GM18907 (cell line): ENCODE results near the gene CA5B.
A peak's percentile ranks its signal among the peaks of the same experiment; 100 is the strongest.
"Not testable (repeated sequence)": the region's sequence is repeated elsewhere in the genome, so short reads cannot be mapped to it uniquely, and the experiment has no call there.

Experiments
- ATAC-seq: cut with Tn5 transposase; IDR thresholded peaks from one replicate; pipeline ENCODE4 v1.9.1; 2021; ENCODE audit warnings: mild to moderate bottlenecking, moderate library complexity; ENCODE audit not compliant: unreplicated experiment

The CA5B gene

GRCh38 chrX:15747626-15748173 lies 9.6 kb downstream of the CA5B start:
- ATAC-seq, result no peak

GRCh38 chrX:15748841-15749240 lies 10.8 kb downstream of the CA5B start:
- no peak for ATAC-seq

- peak; percentile 73 for ATAC-seq
Measured at GRCh38 chrX:15749642-15750610, 11.9 kb downstream of the CA5B start.

- no peak for ATAC-seq
Measured at GRCh38 chrX:15750611-15751154, 12.6 kb downstream of the CA5B start.

- ATAC-seq, result no peak
Measured at GRCh38 chrX:15751155-15751819, 13.2 kb downstream of the CA5B start.

GRCh38 chrX:15755091-15755490 lies 17.0 kb downstream of the CA5B start:
- no peak for ATAC-seq

- ATAC-seq, result no peak
Measured at GRCh38 chrX:15758140-15758539, 20.1 kb downstream of the CA5B start.

GRCh38 chrX:15759886-15760285 lies 21.8 kb downstream of the CA5B start:
- not testable (repeated sequence) for ATAC-seq

GRCh38 chrX:15761564-15762191 lies 23.6 kb downstream of the CA5B start:
- ATAC-seq, result no peak

- ATAC-seq, result no peak
Measured at GRCh38 chrX:15769300-15769954, 31.4 kb downstream of the CA5B start.

- peak; percentile 89 for ATAC-seq
Measured at GRCh38 chrX:15781961-15782699, 44.1 kb downstream of the CA5B start.

- ATAC-seq, result no peak
Measured at GRCh38 chrX:15785176-15785750, 47.2 kb downstream of the CA5B start.

GRCh38 chrX:15786915-15787314 lies 48.8 kb downstream of the CA5B start:
- no peak for ATAC-seq

GRCh38 chrX:15789979-15790768 lies 52.1 kb downstream of the CA5B start, which contains the start of gene ZRSR2:
Gene ZRSR2 (plus strand): TSS chrX:15790484. CDS start chrX:15790496, 12 bp downstream.
- ATAC-seq, result peak; percentile 92

- peak; percentile 30 for ATAC-seq
Measured at GRCh38 chrX:15790769-15791290, 52.8 kb downstream of the CA5B start.

GRCh38 chrX:15797707-15798106 lies 59.6 kb downstream of the CA5B start:
- no peak for ATAC-seq

- ATAC-seq, result no peak
Measured at GRCh38 chrX:15804563-15804962, 66.5 kb downstream of the CA5B start.

- ATAC-seq, result no peak
Measured at GRCh38 chrX:15808254-15808653, 70.2 kb downstream of the CA5B start.
